B cell (primary cell): ENCODE results near the gene FMN1.

ENCODE experiments used
- EZH2 ChIP-seq: IDR thresholded peaks from 2 replicates; pipeline ENCODE4 v1.6.1; 2012; ENCODE audit warnings: borderline replicate concordance, low read depth, mild to moderate bottlenecking, moderate library complexity, low read length; ENCODE audit not compliant: insufficient read depth, poor library complexity, severe bottlenecking
- TF ChIP-seq, protein P1 (sequence below): fragments of 200-600 bp; IDR thresholded peaks from one replicate; pipeline ENCODE4 v1.8.0; 2022; ENCODE audit warnings: antibody characterized with exemption, mild to moderate bottlenecking

- TF ChIP-seq, protein P1, sequence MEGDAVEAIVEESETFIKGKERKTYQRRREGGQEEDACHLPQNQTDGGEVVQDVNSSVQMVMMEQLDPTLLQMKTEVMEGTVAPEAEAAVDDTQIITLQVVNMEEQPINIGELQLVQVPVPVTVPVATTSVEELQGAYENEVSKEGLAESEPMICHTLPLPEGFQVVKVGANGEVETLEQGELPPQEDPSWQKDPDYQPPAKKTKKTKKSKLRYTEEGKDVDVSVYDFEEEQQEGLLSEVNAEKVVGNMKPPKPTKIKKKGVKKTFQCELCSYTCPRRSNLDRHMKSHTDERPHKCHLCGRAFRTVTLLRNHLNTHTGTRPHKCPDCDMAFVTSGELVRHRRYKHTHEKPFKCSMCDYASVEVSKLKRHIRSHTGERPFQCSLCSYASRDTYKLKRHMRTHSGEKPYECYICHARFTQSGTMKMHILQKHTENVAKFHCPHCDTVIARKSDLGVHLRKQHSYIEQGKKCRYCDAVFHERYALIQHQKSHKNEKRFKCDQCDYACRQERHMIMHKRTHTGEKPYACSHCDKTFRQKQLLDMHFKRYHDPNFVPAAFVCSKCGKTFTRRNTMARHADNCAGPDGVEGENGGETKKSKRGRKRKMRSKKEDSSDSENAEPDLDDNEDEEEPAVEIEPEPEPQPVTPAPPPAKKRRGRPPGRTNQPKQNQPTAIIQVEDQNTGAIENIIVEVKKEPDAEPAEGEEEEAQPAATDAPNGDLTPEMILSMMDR: no peak
- no peak for TF ChIP-seq EZH2
These were observed 332.8 kb downstream of the FMN1 start for GRCh38 chr15:32861761-32862160.
